ENCODE results near the gene AMFR.
A peak's percentile ranks its signal among the peaks of the same experiment; 100 is the strongest.

The AMFR gene

DNA sequence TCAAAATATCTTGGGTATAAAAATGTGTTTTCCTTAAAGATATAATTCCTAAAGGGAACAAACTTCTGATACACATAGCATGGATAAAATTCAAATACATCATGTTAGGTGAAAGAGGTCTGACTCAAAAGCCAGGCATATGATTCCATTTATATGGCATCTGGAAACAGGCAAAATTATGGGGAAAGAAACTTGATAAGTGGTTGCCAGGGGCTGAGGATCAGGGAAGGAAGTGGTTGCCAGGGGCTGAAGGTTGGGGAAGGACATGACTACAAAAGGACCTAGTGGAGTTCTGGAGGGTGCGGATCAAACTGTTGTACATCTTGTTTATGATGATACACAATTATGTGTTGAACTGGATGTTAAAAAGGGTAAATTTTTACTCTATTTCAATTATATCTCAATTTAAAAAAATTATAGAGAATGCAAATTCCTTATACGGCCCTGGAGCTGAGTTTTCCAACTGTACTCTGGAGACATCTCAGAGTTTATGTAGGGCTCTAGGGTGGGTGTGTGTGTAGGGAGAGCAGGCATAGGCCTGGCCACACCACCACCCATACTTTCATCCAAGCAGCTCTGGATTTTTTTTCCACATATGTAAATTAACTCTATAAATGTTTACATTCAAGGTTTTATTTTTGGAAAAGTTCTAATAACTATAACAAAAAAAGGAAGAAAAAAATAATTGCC lies 55.0 kb downstream of the AMFR start:
- Mint-ChIP-seq H3K27ac (no peak overlapping the region), H3K9me3 (no peaks in the 10 kb centered on the region), H3K36me3 (peaks cover 31 to 50% of the 10 kb centered on the region in 2 donors), H3K4me3 (no peak overlapping the region), H3K27me3 (no peaks in the 10 kb centered on the region), H3K4me1 (peaks cover 0 to 4% of the 10 kb centered on the region in 2 donors)
- ATAC-seq (replicated peaks) (no peak), DNase-seq (no peak)

DNA sequence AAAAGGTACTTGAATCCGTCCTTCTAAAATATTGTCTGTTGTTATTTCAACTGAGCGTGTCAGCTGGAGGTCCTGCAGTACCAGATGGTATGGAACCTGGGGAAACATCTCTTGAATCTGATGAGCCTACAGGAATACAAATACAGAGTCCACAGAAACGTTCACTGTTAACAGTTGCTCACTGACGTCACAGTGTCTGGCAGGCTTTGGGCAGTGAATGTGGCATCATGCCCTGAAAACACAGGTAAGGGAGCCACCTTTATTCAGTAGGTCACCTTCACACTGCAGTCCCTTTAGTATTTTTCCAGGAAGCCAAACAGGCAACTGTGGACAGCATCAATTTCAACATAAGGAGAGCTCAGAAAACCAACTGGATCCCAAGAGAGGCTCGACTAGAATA lies 56.1 kb downstream of the AMFR start:
- no peaks in the 10 kb centered on the region for H3K9me3 Mint-ChIP-seq
- peaks cover 0 to 4% of the 10 kb centered on the region in 2 donors for H3K4me1 Mint-ChIP-seq
- no peak overlapping the region for H3K4me3 Mint-ChIP-seq
- peaks cover 40 to 52% of the 10 kb centered on the region in 2 donors for H3K36me3 Mint-ChIP-seq
- DNase-seq, result no peak
- ATAC-seq (replicated peaks), result no peak
- H3K27me3 Mint-ChIP-seq, result no peaks in the 10 kb centered on the region
- H3K27ac Mint-ChIP-seq, result no peak overlapping the region

DNA sequence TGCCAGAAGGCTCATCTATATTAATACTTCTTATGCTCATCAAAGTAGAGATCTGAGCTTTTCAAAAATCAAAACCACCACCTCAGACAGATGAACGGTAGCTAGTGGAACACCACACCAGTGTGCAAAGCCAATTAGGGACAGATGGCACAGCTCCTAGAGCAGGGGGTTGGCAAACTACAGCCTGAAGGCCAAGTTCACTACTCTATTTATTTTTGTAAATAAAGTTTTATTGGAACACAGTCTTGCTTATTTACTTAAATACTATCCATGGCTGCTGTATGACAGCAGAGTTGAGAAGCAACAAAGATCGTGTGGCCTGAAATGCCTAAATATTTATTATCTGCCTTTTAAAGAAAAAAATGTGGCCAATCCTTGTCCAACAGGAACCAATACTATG lies 56.8 kb downstream of the AMFR start:
- Mint-ChIP-seq H3K27me3 (no peaks in the 10 kb centered on the region), H3K36me3 (peaks cover 36 to 47% of the 10 kb centered on the region in 2 donors), H3K4me3 (no peak overlapping the region), H3K4me1 (peaks cover 0 to 4% of the 10 kb centered on the region in 2 donors), H3K27ac (no peak overlapping the region), H3K9me3 (no peaks in the 10 kb centered on the region)
- no peak for ATAC-seq (replicated peaks)
- DNase-seq, result no peak

- H3K4me1 Mint-ChIP-seq, result no peaks in the 10 kb centered on the region
- H3K27me3 Mint-ChIP-seq, result no peaks in the 10 kb centered on the region
- H3K27ac Mint-ChIP-seq, result no peak overlapping the region
- DNase-seq, result no peak
- H3K9me3 Mint-ChIP-seq, result no peaks in the 10 kb centered on the region
- H3K4me3 Mint-ChIP-seq, result no peak overlapping the region
- H3K36me3 Mint-ChIP-seq, result peaks cover 37 to 50% of the 10 kb centered on the region in 2 donors
- no peak for ATAC-seq (replicated peaks)
These were observed 57.6 kb downstream of the AMFR start for GRCh38 chr16:56367764-56368163.

GRCh38 chr16:56366945-56367344 lies 58.4 kb downstream of the AMFR start:
- H3K36me3 Mint-ChIP-seq, result peaks cover 39 to 52% of the 10 kb centered on the region in 2 donors
- no peaks in the 10 kb centered on the region for H3K27me3 Mint-ChIP-seq
- H3K4me1 Mint-ChIP-seq, result no peaks in the 10 kb centered on the region
- no peak overlapping the region for H3K4me3 Mint-ChIP-seq
- no peak overlapping the region for H3K27ac Mint-ChIP-seq
- no peak for ATAC-seq (replicated peaks)
- DNase-seq, result no peak
- H3K9me3 Mint-ChIP-seq, result no peaks in the 10 kb centered on the region

DNA sequence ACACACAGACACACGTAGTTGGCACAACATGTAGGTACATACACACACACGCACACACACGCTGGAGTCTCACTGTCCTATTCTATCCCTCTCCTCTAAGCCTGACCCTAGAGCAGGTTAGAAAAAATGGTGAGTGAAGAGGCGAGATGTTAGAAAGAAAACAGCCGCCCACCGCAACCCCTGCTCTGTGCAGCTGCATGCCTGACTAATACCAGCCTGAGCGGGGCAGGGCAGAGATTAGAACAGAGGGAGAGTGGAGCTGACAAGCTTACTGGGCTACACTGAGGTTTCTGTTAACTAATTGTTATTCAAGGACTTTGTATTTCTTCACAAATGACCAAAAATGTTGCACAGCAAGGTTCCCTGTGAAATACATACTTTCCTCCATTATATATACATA lies 59.8 kb downstream of the AMFR start:
- DNase-seq (no peak), ATAC-seq (replicated peaks) (no peak)
- Mint-ChIP-seq H3K27me3 (no peaks in the 10 kb centered on the region), H3K27ac (peak overlapping the region; percentile 51), H3K9me3 (no peaks in the 10 kb centered on the region), H3K4me1 (no peaks in the 10 kb centered on the region), H3K36me3 (peaks cover 40 to 59% of the 10 kb centered on the region in 2 donors), H3K4me3 (no peak overlapping the region)

DNA sequence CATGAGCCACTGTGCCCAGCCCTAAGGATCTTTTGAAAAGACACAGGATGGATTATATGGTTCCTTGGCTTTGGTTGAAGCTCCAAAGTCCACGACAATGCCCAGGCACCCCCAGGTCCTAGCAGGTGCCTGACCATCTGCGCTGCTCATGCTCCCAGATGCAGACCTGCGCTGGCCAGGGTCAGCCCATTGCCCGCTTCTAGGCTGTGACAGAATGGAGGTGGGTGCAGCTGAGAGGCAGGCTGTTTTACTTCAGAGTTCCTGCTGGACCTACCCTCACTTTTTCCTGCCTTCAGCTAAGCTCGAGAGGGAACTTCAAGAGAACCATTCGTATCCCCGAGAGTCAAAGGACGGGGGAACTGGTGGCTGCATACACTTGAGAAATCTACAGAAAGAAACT lies 60.5 kb downstream of the AMFR start:
- no peaks in the 10 kb centered on the region for H3K27me3 Mint-ChIP-seq
- ATAC-seq (replicated peaks) (no peak), DNase-seq (no peak)
- H3K27ac Mint-ChIP-seq, result peak overlapping the region; percentile 51
- H3K4me3 Mint-ChIP-seq, result no peak overlapping the region
- H3K9me3 Mint-ChIP-seq, result no peaks in the 10 kb centered on the region
- H3K4me1 Mint-ChIP-seq, result peaks cover 0 to 4% of the 10 kb centered on the region in 2 donors
- H3K36me3 Mint-ChIP-seq, result peaks cover 45 to 62% of the 10 kb centered on the region in 2 donors

GRCh38 chr16:56363781-56364565 lies 61.4 kb downstream of the AMFR start:
- Mint-ChIP-seq H3K36me3 (peaks cover 47 to 59% of the 10 kb centered on the region in 2 donors), H3K27me3 (no peaks in the 10 kb centered on the region), H3K4me1 (peaks cover 0 to 8% of the 10 kb centered on the region in 2 donors), H3K4me3 (no peak overlapping the region), H3K9me3 (no peaks in the 10 kb centered on the region), H3K27ac (no peak overlapping the region)
- no peak for DNase-seq
- ATAC-seq (replicated peaks), result no peak

DNA sequence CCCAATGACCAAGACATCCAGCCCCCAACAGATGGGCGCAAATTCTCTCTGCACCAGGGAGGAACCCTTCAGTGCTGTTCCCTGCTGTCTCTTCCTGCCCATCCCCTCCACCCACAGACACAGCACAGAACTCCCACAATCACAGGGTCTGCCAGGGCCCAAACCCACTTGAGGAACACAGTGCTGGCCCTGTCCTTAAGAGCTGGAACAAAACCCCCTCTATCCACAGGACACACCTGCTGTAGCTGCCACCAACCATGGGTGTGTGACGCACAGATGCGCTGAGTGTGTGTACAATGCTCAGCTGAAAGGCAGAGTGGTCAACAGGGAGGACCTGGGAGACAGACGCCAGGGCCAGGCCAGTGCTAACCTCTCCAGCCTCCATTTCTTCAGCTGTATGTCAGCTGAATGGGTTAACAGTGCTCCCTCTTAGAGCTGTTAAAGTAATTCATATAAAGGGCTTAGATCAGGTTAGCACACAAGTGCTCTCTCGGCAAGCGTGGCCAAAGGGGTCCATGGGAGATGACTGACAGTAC lies 62.1 kb downstream of the AMFR start:
- DNase-seq (no peak), ATAC-seq (replicated peaks) (no peak)
- Mint-ChIP-seq H3K27me3 (no peaks in the 10 kb centered on the region), H3K27ac (no peak overlapping the region), H3K4me3 (no peak overlapping the region), H3K4me1 (peaks cover 0 to 10% of the 10 kb centered on the region in 2 donors), H3K36me3 (peaks cover 45 to 56% of the 10 kb centered on the region in 2 donors), H3K9me3 (no peaks in the 10 kb centered on the region)

DNA sequence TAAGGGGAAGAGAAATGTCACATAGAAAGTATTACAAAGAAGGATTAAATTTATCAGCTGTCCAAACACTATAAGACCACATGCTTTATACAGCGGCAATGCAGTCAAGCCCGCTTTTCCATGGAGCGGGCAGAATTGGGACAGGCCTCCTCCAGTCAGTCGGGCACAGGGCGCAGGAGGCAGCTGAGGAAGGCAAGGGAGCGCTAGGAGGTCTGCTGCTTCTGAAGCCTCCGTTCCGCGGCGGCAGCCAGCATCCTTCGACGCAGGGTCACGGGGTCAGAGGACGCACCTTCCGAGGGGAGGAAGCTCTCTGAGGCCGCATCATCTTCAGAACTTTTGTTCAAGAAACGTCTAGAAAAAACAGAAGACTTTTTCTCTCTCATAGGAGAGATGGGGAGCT lies 62.6 kb downstream of the AMFR start:
- Mint-ChIP-seq H3K36me3 (peaks cover 45 to 52% of the 10 kb centered on the region in 2 donors), H3K4me3 (no peak overlapping the region), H3K27me3 (no peaks in the 10 kb centered on the region), H3K4me1 (peaks cover 0 to 16% of the 10 kb centered on the region in 2 donors), H3K9me3 (no peaks in the 10 kb centered on the region), H3K27ac (peak overlapping the region; percentile 80)
- no peak for ATAC-seq (replicated peaks)
- no peak for DNase-seq

- DNase-seq, result no peak
- Mint-ChIP-seq H3K4me3 (no peak overlapping the region), H3K27me3 (no peaks in the 10 kb centered on the region), H3K4me1 (peaks cover 4 to 21% of the 10 kb centered on the region in 2 donors), H3K36me3 (peaks cover 41 to 48% of the 10 kb centered on the region in 2 donors), H3K27ac (peak overlapping the region; percentile 80), H3K9me3 (no peaks in the 10 kb centered on the region)
- peak in 1 of 2 donors; percentile 38 for ATAC-seq (replicated peaks)
These were observed 63.2 kb downstream of the AMFR start for GRCh38 chr16:56362057-56362655.

DNA sequence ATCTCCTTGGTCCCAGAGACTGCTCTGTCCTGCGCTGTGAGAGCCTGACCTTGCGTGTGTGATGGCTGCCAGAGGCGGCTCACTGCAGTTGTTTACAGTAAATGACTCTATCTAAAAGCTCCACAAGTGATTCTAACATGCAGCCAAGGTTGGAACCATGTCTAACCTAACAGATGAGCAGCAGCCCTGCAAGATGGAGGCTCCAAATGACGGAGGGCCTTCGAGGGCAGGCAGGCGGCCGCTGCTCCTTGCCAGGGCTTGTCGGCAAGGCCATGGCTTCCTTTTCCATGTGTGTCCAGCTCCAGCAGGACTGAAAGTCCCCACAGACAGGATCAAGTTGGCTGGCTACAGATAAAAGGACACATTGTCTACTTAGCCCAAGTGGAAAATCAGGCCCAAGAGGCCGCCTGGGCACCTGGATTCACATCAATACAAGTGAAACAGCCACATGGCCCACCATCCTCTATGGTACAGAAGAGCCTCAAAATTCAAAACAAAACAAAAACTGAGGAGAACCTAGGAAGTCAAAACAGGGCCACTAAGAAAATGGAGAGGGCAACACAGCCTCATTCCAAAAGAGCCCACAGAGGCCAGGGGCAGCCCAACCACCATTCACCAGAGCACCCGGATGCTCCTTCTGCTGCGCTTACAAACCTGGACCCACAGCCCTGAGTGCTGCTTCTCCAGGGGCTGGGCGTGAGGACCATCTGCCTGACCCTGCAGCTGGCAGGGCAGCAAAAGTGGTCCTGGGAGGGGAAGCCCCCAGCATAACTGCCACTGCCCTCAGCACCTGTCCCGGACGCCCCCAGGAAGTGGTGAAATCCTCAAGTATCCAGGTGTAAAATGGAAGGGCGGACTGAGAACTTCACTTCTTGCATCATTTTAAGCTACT lies 65.0 kb downstream of the AMFR start:
- H3K27me3 Mint-ChIP-seq, result no peaks in the 10 kb centered on the region
- H3K9me3 Mint-ChIP-seq, result no peaks in the 10 kb centered on the region
- peak overlapping the region; percentile 10 for H3K27ac Mint-ChIP-seq
- DNase-seq, result no peak
- H3K4me3 Mint-ChIP-seq, result no peak overlapping the region
- no peak for ATAC-seq (replicated peaks)
- H3K36me3 Mint-ChIP-seq, result peaks cover 36 to 42% of the 10 kb centered on the region in 2 donors
- peaks cover 11 to 34% of the 10 kb centered on the region in 2 donors for H3K4me1 Mint-ChIP-seq

- H3K27me3 Mint-ChIP-seq, result no peaks in the 10 kb centered on the region
- H3K36me3 Mint-ChIP-seq, result peaks cover 19 to 25% of the 10 kb centered on the region in 2 donors
- no peak for DNase-seq
- H3K4me1 Mint-ChIP-seq, result peaks cover 11 to 34% of the 10 kb centered on the region in 2 donors
- peak overlapping the region; percentile 56 to 60 for H3K4me3 Mint-ChIP-seq
- ATAC-seq (replicated peaks), result no peak
- peak overlapping the region; percentile 81 for H3K27ac Mint-ChIP-seq
- no peaks in the 10 kb centered on the region for H3K9me3 Mint-ChIP-seq
These were observed 67.5 kb downstream of the AMFR start for GRCh38 chr16:56357765-56358322.
